22Rv1 (cell line): ENCODE results near the gene CDH24.

ENCODE experiments used
- H3K27ac ChIP-seq: fragments of 450-650 bp; 2 replicates; pipeline ENCODE4 v1.5.1; 2017
- ZFX ChIP-seq: fragments of 450-650 bp; IDR thresholded peaks from 2 replicates; pipeline ENCODE4 v1.6.1; 2017; ENCODE audit warnings: antibody characterized with exemption, borderline replicate concordance
- TF ChIP-seq, protein P1 (sequence below): fragments of 450-650 bp; IDR thresholded peaks from 2 replicates; pipeline ENCODE4 v1.5.1; 2017; ENCODE audit warnings: mild to moderate bottlenecking

Gene CDH24

DNA sequence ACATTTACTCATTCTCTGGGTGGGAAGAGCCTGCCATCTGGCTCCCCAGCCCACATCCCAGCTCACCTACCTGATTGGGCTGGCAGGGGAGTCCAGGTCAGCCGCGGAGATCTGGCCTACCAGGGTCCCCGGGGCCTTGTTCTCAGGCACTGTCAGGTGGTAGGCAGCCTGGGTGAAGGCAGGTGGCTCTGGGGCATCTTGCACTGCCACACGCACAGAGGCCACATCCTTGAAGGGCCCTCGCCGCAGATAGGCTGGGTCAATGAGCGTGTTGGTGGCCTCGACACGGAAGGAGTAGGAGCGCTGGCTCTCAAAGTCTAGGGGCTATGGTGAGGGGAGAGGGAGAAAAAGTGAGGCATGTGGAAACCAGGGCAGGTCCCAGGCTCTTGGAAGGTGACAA lies 3.9 kb downstream of the CDH24 start:
- no peak overlapping the region for H3K27ac ChIP-seq
- TF ChIP-seq, protein P1, sequence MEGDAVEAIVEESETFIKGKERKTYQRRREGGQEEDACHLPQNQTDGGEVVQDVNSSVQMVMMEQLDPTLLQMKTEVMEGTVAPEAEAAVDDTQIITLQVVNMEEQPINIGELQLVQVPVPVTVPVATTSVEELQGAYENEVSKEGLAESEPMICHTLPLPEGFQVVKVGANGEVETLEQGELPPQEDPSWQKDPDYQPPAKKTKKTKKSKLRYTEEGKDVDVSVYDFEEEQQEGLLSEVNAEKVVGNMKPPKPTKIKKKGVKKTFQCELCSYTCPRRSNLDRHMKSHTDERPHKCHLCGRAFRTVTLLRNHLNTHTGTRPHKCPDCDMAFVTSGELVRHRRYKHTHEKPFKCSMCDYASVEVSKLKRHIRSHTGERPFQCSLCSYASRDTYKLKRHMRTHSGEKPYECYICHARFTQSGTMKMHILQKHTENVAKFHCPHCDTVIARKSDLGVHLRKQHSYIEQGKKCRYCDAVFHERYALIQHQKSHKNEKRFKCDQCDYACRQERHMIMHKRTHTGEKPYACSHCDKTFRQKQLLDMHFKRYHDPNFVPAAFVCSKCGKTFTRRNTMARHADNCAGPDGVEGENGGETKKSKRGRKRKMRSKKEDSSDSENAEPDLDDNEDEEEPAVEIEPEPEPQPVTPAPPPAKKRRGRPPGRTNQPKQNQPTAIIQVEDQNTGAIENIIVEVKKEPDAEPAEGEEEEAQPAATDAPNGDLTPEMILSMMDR: no peak
- TF ChIP-seq ZFX: no peak

DNA sequence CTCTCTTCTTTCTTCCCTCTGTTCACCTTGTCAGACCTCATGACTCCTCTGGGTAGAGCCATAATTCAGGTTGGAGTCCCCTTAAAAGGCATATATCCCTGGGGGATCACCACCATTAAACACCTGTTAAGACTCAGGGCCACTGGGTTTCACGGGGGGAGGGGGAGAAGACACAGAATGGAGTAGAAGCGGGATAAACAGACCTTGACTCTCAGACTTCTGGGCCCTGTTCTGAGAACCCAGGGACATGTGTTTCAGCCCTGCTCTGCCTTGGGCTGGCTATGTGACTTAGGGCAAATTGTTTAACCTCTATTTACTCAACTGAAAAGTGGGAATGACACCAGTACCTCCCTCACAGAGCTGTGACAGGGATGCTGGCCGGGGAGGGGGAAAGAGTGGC lies 4.6 kb downstream of the CDH24 start:
- H3K27ac ChIP-seq: no peak overlapping the region
- TF ChIP-seq, protein P1: no peak
- no peak for TF ChIP-seq ZFX

DNA sequence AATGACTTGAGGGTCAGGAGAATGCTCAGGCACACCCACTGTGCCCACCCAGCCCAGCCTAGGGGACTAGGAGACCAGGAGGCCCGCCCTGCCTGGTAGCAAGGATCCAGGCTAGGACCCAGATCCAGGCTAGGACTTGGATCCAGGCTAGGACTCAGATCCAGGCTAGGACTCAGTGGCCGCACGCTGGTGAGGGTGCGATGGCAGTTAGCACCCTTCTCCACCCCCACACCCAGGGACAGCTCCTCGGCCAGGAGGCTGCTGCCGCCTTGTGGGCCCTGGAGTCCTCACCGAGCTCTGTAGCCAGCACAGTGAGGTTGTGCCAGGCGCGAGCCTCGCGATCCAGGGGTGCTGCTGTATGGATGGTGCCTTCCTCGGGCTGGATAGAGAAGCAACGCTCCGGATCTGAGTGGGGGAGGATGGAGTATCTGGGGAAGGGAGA lies 5.1 kb downstream of the CDH24 start:
- no peak for TF ChIP-seq ZFX
- TF ChIP-seq, protein P1: no peak
- no peak overlapping the region for H3K27ac ChIP-seq

DNA sequence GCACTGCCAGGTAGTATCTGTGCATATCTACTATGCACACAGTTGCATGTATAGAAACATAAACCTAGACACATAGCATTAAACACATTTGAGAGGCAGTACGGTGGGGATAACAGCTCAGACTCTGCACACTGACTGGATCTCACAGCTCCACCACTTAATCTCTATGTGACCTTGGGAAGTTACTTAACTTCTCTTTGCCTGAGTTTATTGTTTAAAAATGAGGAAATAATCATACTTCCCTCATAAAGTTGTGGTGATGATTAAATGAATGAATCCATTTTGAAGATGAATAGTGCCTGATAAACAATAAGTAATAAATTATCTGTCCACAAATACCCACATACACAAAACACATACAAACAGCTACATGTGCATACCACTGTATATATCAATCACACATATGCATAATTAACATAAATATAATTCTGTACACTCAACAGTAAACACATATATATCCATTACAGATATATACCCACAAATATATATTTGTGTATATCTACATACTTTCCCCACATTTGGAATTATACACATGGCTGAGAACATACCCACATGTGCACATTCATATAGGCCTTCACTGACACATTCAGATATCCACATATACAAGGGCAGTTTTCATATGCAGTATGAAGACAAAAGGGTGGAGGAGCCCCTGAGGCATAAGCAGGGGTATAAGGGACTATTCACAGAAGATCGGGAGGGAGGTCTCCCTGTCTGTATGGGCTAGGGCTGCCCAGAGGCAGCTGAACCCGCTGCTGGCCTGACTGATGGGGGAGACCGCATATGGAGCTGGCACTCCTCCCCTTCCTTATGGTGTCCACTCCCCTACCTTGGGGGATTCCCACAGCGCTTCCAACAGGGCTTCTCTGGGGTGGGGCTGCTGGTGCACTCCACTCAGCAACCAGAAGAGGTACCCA lies 5.9 kb downstream of the CDH24 start:
- H3K27ac ChIP-seq: no peak overlapping the region
- TF ChIP-seq, protein P1: no peak
- TF ChIP-seq ZFX: no peak

DNA sequence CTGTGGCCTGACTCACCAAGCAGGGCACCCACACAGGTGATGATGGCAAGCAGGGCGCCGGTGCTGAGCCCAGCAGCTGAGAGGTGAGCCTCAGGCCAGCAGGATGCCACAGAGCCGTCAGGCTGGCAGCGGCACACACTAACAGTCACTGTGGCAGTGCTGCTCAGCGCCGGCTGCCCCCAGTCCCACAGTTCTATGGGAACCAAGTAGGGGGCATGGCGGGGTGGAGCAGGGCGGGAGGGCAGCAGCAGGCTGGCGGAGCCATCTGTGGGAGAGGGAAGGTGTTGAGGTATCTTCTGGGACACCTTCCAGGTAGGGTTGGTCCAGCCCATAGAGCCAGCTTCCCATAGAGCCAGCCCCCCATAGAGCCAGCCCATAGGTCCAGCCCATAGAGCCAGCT lies 8.3 kb downstream of the CDH24 start:
- no peak overlapping the region for H3K27ac ChIP-seq
- TF ChIP-seq, protein P1: no peak
- TF ChIP-seq ZFX: no peak

DNA sequence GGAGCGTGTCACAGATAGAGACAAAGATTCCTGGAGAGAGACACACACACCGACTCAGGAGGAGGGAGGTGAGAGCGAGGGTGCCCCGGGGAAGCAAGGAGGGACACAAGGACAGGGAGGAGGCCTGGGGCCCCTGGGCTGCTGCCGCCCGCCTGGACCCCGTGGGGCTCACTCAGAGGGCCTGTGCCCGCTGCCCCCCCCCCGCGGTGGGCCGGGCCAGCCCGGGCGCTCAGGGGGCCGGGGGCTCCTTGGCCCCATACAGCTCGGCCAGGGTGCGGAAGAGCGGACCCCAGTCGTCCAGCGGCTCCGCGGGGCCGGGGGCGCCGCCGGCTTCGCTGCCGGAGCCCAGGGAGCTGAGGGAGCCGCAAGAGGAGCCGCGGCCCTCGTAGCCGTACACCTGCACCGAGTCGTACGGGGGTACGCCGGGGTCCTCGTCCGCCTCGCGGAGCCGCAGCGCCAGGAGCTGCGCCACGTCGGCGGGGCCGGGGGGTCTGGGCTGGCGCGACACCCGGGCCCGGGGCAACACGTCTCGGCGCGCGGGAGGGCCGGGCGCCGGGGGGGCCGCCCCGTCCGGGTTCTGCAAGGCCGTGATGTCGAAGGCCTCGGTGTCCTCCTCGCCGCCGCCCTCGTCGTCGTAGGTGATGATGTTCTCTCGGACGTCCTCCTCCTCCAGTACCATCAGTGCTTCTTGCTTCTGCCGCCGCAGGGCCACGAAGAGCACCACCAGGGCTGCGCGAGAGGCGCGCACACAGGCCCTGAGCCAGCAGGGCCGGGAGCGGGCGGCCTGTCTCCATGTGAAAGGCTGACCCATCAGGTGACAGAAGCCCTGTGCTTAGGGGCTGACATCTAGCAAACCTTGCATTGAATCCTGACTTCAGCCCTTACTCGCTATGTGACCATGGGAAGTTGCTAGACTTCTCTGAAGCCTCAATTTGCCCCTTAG lies 9.3 kb downstream of the CDH24 start:
- TF ChIP-seq ZFX: no peak
- TF ChIP-seq, protein P1: no peak
- no peak overlapping the region for H3K27ac ChIP-seq
